ENCODE data around the gene RABL2A. TPM values are rescaled to one million over a fixed set of nuclear protein-coding genes. Genes with fewer than 3 reads are reported as not detected.
"Not testable (repeated sequence)": the region's sequence is repeated elsewhere in the genome, so short reads cannot be mapped to it uniquely, and the experiment has no call there.

The RABL2A gene
- total RNA-seq, 1 donor from 2014 or later = 11.1 TPM

- H3K4me1 Mint-ChIP-seq (ENCODE audit: low read depth); H3K9me3 Mint-ChIP-seq (ENCODE audit: low read depth); H3K36me3 Mint-ChIP-seq (ENCODE audit: low read depth): not testable (repeated sequence)
Observed at GRCh38 chr2:113652599-113652998, 25.5 kb downstream of the RABL2A start.

GRCh38 chr2:113656031-113656624 is 29.1 kb downstream of the RABL2A start:
- not testable (repeated sequence) for H3K9me3 Mint-ChIP-seq (ENCODE audit: low read depth); H3K36me3 Mint-ChIP-seq (ENCODE audit: low read depth); H3K27ac Mint-ChIP-seq (ENCODE audit: unreplicated experiment); H3K4me1 Mint-ChIP-seq (ENCODE audit: low read depth); DNase-seq (ENCODE audit: low spot score); H3K27me3 Mint-ChIP-seq (ENCODE audit: low read depth)
- H3K4me3 Mint-ChIP-seq (ENCODE audit: unreplicated experiment) = peak overlapping the region; percentile 72

More at GRCh38 chr2:113652599-113652998, 25.5 kb downstream of the RABL2A start:
- H3K27ac Mint-ChIP-seq (ENCODE audit: unreplicated experiment); H3K4me3 Mint-ChIP-seq (ENCODE audit: unreplicated experiment); H3K27me3 Mint-ChIP-seq (ENCODE audit: low read depth); DNase-seq (ENCODE audit: low spot score): not testable (repeated sequence)

- H3K36me3 Mint-ChIP-seq (ENCODE audit: low read depth); H3K27me3 Mint-ChIP-seq (ENCODE audit: low read depth); DNase-seq (ENCODE audit: low spot score); H3K27ac Mint-ChIP-seq (ENCODE audit: unreplicated experiment); H3K4me3 Mint-ChIP-seq (ENCODE audit: unreplicated experiment); H3K9me3 Mint-ChIP-seq (ENCODE audit: low read depth); H3K4me1 Mint-ChIP-seq (ENCODE audit: low read depth): not testable (repeated sequence)
Observed at GRCh38 chr2:113657735-113658134, 30.7 kb downstream of the RABL2A start.

GRCh38 chr2:113663285-113664060 is 36.4 kb downstream of the RABL2A start:
- not testable (repeated sequence) for H3K36me3 Mint-ChIP-seq (ENCODE audit: low read depth); H3K4me1 Mint-ChIP-seq (ENCODE audit: low read depth); H3K27ac Mint-ChIP-seq (ENCODE audit: unreplicated experiment); DNase-seq (ENCODE audit: low spot score); H3K4me3 Mint-ChIP-seq (ENCODE audit: unreplicated experiment); H3K9me3 Mint-ChIP-seq (ENCODE audit: low read depth)
- peaks cover 14% of the 10 kb centered on the region for H3K27me3 Mint-ChIP-seq (ENCODE audit: low read depth)

- H3K4me3 Mint-ChIP-seq (ENCODE audit: unreplicated experiment); H3K36me3 Mint-ChIP-seq (ENCODE audit: low read depth); H3K27ac Mint-ChIP-seq (ENCODE audit: unreplicated experiment); H3K9me3 Mint-ChIP-seq (ENCODE audit: low read depth); H3K27me3 Mint-ChIP-seq (ENCODE audit: low read depth); DNase-seq (ENCODE audit: low spot score); H3K4me1 Mint-ChIP-seq (ENCODE audit: low read depth): not testable (repeated sequence)
Observed at GRCh38 chr2:113664761-113665533, 37.9 kb downstream of the RABL2A start.

- not testable (repeated sequence) for H3K9me3 Mint-ChIP-seq (ENCODE audit: low read depth); H3K27me3 Mint-ChIP-seq (ENCODE audit: low read depth); H3K4me1 Mint-ChIP-seq (ENCODE audit: low read depth); H3K36me3 Mint-ChIP-seq (ENCODE audit: low read depth); H3K27ac Mint-ChIP-seq (ENCODE audit: unreplicated experiment); H3K4me3 Mint-ChIP-seq (ENCODE audit: unreplicated experiment)
- DNase-seq (ENCODE audit: low spot score) = peak; percentile 77
Observed at GRCh38 chr2:113669013-113669412, 41.9 kb downstream of the RABL2A start.

- Mint-ChIP-seq H3K4me1 (ENCODE audit: low read depth) (no peaks in the 10 kb centered on the region), H3K36me3 (ENCODE audit: low read depth) (no peaks in the 10 kb centered on the region), H3K9me3 (ENCODE audit: low read depth) (no peaks in the 10 kb centered on the region), H3K27ac (ENCODE audit: unreplicated experiment) (no peak overlapping the region), H3K27me3 (ENCODE audit: low read depth) (peaks cover 1% of the 10 kb centered on the region), H3K4me3 (ENCODE audit: unreplicated experiment) (no peak overlapping the region)
- no peak for DNase-seq (ENCODE audit: low spot score)
- no peak for TF ChIP-seq CTCF (IDR thresholded peaks at IDR 0.05)
Observed at GRCh38 chr2:113672326-113672932, 45.4 kb downstream of the RABL2A start.

GRCh38 chr2:113675875-113676274 is 48.8 kb downstream of the RABL2A start:
- H3K9me3 Mint-ChIP-seq (ENCODE audit: low read depth) = no peaks in the 10 kb centered on the region
- H3K27ac Mint-ChIP-seq (ENCODE audit: unreplicated experiment) = no peak overlapping the region
- H3K36me3 Mint-ChIP-seq (ENCODE audit: low read depth) = no peaks in the 10 kb centered on the region
- no peak overlapping the region for H3K4me3 Mint-ChIP-seq (ENCODE audit: unreplicated experiment)
- H3K27me3 Mint-ChIP-seq (ENCODE audit: low read depth) = peaks cover 7% of the 10 kb centered on the region
- no peaks in the 10 kb centered on the region for H3K4me1 Mint-ChIP-seq (ENCODE audit: low read depth)
- TF ChIP-seq CTCF (IDR thresholded peaks at IDR 0.05) = no peak
- no peak for DNase-seq (ENCODE audit: low spot score)
